Measurements from ENCODE around the gene ZSWIM8. TPM values are rescaled to one million over a fixed set of nuclear protein-coding genes. Genes with fewer than 3 reads are reported as not detected.
"Not testable (repeated sequence)": the region's sequence is repeated elsewhere in the genome, so short reads cannot be mapped to it uniquely, and the experiment has no call there.

The ZSWIM8 gene, protein sequence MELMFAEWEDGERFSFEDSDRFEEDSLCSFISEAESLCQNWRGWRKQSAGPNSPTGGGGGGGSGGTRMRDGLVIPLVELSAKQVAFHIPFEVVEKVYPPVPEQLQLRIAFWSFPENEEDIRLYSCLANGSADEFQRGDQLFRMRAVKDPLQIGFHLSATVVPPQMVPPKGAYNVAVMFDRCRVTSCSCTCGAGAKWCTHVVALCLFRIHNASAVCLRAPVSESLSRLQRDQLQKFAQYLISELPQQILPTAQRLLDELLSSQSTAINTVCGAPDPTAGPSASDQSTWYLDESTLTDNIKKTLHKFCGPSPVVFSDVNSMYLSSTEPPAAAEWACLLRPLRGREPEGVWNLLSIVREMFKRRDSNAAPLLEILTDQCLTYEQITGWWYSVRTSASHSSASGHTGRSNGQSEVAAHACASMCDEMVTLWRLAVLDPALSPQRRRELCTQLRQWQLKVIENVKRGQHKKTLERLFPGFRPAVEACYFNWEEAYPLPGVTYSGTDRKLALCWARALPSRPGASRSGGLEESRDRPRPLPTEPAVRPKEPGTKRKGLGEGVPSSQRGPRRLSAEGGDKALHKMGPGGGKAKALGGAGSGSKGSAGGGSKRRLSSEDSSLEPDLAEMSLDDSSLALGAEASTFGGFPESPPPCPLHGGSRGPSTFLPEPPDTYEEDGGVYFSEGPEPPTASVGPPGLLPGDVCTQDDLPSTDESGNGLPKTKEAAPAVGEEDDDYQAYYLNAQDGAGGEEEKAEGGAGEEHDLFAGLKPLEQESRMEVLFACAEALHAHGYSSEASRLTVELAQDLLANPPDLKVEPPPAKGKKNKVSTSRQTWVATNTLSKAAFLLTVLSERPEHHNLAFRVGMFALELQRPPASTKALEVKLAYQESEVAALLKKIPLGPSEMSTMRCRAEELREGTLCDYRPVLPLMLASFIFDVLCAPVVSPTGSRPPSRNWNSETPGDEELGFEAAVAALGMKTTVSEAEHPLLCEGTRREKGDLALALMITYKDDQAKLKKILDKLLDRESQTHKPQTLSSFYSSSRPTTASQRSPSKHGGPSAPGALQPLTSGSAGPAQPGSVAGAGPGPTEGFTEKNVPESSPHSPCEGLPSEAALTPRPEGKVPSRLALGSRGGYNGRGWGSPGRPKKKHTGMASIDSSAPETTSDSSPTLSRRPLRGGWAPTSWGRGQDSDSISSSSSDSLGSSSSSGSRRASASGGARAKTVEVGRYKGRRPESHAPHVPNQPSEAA (N-terminal part only)
- polyA plus RNA-seq (2012; ENCODE audit: insufficient read depth, insufficient read length): 28.1 TPM

DNA sequence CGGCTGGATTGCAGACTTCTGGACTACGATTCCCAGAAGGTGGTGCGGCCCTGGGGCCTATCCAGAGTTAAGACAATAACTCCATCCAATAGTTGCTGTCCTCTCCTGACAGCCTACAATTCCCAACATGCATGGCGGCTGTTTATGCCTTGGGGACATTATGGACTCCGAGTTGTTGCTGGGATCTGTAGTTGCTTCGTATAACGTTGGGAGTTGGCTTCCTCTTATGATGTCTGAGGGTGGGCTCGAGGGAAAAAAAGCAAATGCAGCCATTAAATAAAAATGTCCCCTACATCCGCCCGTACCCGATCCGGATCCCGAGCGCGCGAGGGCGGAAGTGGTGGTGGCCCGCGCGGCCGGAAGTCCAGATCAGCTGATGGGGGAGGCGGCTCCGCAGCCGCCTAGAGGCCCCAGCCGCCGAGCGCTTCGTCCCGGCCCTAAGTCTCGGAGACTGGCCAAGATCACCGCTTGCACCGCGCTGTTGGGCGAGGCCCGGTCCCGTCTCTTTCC is at the start of gene ZSWIM8:
Gene ZSWIM8, plus strand, starts transcription at position 396 of the 510 bp plus-strand sequence. CDS start 273 bp downstream, outside the sequence.
- peak; percentile 91 for DNase-seq (ENCODE audit: low read depth, low spot score)
- H3K4me3 ChIP-seq (ENCODE audit: low read length): peak within 1 kb of the TSS; percentile 77

DNA sequence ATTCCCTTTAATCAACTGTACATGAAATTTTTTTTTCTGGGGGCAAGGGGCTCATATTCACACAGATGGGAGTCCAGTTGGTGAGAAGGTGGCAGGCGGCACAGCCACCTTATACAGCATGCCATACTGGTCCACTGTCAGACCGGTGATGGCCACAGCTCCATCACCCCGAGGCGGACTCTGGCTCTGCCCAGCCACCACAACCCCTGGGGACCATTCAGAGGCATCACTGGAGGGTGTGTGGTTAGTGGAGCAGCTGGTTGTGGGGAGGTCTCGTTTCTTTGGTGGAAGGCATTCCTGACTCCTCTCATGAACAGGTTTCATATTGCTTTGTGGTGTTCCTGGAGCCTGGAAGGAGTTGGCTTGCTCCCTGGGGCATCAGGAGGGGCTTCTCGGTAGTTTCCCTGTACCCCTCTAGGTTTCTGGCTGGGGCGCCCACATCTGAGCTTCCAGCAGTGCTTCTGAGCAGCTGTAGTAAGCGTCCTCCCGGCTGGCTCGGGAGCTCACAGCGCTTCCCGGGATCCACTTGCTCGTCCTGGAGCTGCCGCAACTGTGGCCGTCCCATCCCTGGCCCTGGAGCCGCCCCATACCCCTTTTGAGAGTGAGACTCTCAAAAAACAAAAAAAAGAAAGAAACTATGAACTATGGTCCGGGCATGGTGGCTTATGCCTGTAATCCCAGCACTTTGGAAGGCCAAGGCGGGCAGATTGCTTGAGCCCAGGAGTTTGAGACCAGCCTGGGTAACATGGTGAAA is 44.7 kb upstream of the ZSWIM8 start:
- not testable (repeated sequence) for H3K4me3 ChIP-seq (ENCODE audit: low read length); DNase-seq (ENCODE audit: low read depth, low spot score)

DNA sequence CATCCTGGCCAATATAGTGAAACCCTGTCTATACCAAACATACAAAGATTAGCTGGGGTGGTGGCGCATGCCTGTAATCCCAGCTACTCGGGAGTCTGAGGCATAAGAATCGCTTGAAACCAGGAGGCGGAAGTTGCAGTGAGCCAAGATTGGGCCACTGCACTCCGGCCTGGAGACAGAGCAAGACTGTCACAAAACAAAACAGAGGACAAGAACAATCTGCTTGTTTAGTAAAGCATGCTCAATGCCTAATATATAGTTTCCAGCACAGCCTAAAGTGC is 43.0 kb upstream of the ZSWIM8 start:
- no peak overlapping the region for H3K4me3 ChIP-seq (ENCODE audit: low read length)
- no peak for DNase-seq (ENCODE audit: low read depth, low spot score)

DNA sequence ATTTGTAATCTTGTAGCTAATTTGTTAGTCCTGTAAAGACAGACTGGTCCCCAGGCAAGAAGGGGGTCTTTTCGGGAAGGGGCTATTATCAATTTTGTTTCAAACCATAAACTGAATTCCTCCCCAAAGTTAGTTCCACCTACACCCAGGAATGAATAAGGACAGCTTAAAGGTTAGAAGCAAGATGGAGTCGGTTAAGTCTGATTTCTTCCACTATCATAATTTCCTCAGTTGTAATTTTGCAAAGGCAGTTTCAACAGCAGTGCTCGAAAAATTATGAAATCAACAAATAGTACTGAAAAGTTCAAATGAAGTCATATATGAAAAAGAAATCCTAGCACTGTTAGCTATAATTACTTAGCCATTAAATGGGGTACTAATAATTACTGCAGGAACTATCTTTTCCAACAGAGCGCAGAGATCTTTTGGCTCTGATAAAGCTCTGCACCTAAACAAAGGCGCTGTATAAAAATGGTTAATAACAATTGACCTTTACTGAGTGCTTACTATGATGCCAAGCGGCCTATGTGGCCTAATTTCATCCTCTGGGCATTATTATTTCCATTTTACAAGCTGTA is 42.0 kb upstream of the ZSWIM8 start:
- DNase-seq (ENCODE audit: low read depth, low spot score): no peak
- H3K4me3 ChIP-seq (ENCODE audit: low read length): peak overlapping the region; percentile 77

DNA sequence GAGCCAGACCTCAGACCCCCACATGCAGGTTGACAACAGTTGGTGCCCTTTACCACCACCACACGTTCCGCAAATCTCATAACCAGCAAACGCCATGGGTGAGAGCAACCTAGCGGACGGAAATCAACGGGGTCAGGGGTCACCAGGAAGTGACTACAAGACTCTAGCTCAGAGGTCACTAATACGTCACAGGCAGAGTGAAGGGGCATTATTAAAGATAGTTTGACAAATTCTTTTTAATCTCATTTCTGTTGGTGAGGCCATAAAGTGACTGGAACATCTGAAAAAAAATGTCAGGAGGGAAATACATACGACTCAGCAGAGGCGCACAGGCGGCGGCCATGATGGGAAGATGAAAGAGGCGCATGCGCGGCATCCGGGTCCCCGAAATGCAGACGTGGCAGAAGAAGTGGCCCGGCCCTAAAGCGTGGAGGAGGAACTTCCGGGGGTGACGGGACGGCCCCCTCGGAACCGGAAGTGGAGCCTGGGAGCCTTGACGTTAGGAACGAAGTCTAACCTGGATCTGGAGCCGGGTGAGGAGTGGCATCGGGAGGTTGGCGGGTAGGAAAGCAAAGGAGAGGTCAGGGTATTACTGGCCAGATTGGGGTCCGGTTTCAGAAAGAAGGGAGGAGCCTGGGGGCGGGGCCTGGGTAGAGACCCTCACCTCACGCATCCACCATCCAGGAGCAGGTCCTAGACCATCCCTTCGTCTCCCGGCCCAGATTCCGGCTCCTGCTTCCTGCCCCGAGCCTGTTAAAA is 41.3 kb upstream of the ZSWIM8 start, which contains the start of gene SEC24C:
Gene SEC24C, plus strand, starts transcription at position 468 of the 759 bp plus-strand sequence. CDS start 2,461 bp downstream, outside the sequence.
- peak; percentile 92 for DNase-seq (ENCODE audit: low read depth, low spot score)
- H3K4me3 ChIP-seq (ENCODE audit: low read length): peak within 1 kb of the TSS; percentile 77

DNA sequence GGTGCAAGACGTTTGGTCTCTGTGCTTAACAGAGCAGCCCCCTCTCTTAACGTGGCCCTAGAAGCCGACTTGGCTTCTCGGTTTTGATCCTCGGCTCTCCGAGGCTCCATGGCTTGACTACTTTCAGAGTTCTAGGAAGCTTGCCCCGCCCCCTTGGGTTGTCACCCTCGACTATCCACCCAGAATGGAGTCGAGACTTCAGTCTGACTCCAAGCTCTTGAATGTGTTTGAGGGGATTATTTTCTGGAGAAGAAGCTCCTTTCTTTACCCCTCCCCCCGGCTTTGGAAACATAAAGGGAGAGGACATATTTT is 40.8 kb upstream of the ZSWIM8 start:
- no peak for DNase-seq (ENCODE audit: low read depth, low spot score)
- H3K4me3 ChIP-seq (ENCODE audit: low read length): peak overlapping the region; percentile 77

DNA sequence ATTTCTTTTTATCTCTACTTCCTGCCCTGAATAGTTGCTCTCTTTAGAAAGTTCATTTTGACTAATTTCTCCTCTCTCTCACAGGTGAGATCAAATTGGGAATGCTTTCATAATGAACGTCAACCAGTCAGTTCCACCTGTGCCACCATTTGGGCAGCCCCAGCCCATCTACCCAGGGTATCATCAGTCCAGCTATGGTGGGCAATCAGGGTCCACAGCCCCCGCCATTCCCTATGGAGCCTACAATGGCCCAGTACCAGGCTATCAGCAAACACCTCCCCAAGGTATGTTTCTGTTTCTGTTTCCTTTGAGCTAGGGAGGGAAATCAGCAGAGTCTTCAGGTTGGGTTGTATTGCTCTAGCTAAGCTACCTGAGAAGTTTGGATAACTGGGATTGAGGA is 38.7 kb upstream of the ZSWIM8 start:
- DNase-seq (ENCODE audit: low read depth, low spot score): no peak
- no peak overlapping the region for H3K4me3 ChIP-seq (ENCODE audit: low read length)

DNA sequence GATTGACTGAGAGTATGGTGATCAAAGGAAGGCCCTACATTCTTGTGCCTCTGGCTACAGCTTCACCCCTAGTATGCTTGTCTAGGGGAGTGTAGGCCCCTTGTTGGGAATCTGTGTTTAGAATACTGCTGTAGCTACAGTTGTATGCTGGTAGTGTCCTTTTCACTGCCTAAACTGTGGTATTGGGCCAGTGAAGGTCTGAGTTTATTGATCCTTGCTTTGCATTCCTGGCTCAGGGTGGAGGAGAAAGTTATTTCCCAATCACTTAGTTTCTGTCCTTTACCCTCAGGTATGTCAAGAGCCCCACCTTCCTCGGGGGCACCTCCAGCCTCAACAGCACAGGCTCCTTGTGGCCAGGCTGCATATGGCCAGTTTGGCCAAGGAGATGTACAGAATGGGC is 34.6 kb upstream of the ZSWIM8 start:
- no peak overlapping the region for H3K4me3 ChIP-seq (ENCODE audit: low read length)
- no peak for DNase-seq (ENCODE audit: low read depth, low spot score)

DNA sequence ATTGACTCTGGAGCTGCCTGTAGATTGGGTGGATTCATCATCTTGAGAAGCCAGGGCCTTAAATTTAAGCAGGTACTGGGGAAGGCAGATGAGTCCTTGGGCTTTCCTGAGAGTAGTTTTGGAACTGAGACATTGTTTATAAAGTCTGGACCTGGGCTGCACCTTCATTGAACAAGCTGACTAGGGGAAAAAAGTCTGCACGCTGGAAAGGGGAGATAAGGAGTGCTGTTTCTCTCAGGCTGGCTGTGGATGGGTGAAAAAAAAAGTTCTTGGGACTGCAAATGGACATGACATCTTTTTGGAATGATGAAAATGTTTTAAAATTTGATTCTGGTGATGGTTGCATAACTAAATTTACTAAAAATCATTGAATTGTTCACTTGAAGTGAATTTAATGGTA is 29.2 kb upstream of the ZSWIM8 start:
- no peak for DNase-seq (ENCODE audit: low read depth, low spot score)
- H3K4me3 ChIP-seq (ENCODE audit: low read length): no peak overlapping the region

DNA sequence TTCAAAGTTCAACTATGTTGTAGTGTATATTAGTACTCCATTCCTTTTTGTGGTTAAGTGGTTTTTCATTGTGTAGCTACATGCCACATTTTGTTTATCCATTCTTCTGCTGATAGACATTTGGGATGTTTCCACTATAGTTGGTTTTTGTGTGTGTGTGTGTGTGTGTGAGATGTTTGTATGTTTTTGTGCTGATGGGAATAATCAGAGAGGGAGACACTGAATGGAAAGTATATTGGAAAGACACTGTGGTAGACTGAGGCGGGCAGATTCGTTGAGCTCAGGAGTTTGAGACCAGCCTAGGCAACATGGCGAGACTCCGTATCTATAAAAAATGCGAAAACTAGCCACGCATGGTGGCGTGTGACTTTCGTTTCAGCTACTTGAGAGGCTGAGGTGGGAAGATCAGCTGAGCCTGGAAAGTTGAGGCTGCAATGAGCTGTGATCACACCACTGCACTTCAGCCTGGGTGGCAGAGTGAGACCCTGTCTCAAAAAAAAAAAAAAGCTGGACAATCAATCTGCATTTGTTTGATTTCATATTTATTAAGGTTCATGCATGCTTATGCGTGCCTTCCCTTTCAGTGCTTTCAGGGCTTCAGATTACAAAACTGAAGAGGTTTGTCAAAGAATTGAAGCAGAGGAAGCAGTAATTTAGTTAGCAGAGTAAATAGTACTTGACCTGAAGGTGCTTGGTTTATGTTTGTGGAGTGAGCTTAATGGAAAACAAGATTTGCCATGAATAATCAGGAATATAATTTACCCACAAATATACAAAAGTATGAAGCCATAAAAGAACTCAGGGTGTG is 26.5 kb upstream of the ZSWIM8 start:
- DNase-seq (ENCODE audit: low read depth, low spot score): no peak
- no peak overlapping the region for H3K4me3 ChIP-seq (ENCODE audit: low read length)

DNA sequence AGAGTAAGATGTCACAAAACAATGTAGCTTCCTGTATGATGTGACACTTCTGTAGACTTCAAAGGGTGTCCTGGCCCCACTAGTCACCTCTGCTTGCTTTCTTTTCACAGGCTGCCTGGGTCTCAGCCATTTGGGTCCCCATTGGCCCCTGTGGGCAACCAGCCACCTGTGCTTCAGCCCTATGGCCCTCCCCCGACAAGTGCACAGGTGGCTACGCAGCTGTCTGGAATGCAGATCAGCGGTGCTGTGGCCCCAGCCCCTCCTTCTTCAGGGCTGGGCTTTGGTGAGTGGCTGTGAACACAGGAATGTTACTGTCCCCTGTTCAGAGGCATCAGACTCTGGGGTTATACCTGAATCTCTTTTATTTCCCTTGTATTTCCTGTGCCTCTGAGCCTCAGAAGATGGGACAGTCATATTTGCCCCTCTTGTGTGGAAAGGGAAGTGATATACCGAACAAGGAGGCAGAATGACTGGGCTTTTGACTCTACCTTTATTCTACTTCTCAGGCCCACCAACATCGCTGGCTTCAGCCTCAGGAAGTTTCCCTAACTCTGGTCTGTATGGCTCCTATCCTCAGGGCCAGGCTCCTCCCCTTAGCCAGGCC is 25.8 kb upstream of the ZSWIM8 start:
- H3K4me3 ChIP-seq (ENCODE audit: low read length): no peak overlapping the region
- DNase-seq (ENCODE audit: low read depth, low spot score): peak; percentile 44

DNA sequence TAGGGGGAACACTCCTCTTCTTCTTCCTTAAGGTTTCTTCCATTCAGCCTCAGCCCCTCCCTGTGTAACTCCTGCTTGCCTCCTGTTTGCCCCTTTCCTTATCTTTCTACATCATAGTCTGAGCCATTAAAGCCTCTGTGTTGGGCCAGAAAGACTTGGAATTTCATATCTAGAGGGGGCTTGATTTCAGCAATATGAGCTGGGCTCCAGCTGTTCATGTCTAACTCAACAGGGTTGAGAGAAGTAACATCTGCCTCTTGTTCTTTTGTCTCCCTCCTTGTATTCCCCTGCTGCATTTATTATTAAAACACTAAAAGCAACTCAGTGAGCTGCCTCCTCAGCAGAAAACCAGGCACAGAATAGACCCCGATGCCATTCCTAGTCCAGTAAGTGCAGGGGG is 23.6 kb upstream of the ZSWIM8 start:
- no peak for DNase-seq (ENCODE audit: low read depth, low spot score)
- no peak overlapping the region for H3K4me3 ChIP-seq (ENCODE audit: low read length)

DNA sequence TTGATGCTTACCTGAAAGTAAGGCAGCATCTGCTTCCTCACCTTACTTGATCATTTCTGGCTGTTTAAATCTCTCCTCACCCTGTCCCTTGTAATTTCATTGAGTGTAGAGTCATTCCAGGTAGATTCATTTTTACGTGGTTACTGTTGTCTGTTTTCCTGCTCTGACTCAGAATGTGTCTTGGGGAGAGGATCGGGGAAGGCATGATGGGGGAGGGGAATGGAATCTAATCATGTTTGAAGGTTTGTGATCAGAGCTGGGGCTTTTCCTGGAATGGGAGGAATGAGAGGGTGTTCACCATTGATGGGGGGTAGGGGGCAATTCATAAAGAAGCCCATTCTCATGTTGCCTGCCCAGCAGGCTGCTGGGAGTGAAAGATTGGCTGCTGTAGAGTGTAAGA is 22.5 kb upstream of the ZSWIM8 start:
- no peak overlapping the region for H3K4me3 ChIP-seq (ENCODE audit: low read length)
- DNase-seq (ENCODE audit: low read depth, low spot score): no peak

DNA sequence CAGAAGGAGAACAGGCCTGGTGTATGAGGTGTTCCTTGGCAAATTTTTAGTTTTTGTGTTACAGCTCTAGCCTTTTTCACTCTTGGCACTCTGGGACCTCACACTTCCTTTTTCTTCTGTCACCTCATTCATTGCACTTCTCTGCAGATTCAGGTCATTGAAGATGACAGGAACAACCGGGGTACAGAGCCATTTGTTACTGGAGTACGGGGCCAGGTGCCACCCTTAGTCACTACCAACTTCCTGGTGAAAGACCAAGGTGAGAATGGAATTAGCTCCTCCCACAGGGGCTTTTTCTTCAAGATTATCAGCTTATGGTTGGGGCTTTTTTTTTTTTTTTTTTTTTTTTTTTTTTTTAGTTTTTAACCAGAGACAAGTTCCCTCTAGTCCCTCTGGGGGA is 22.1 kb upstream of the ZSWIM8 start:
- no peak overlapping the region for H3K4me3 ChIP-seq (ENCODE audit: low read length)
- DNase-seq (ENCODE audit: low read depth, low spot score): no peak

DNA sequence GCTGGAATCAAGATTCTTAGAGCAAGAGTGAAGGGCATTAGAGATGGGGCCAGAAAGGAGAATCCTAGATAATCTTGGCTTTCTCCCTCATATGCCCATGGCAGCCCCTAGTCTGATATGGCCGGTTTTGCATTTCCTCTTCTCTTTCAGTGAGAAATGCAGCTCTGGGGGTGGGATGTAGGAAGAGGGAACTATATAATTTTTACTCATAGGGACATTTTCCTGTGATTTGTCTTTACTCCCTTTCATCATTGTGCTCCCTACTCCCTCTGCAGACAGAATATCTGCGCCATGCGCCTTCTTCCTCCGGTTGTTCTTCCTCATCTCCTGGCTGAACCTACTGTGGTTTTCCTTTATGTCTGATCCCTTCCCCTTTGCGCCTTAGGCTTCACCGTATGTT is 20.3 kb upstream of the ZSWIM8 start:
- DNase-seq (ENCODE audit: low read depth, low spot score): no peak
- H3K4me3 ChIP-seq (ENCODE audit: low read length): no peak overlapping the region

DNA sequence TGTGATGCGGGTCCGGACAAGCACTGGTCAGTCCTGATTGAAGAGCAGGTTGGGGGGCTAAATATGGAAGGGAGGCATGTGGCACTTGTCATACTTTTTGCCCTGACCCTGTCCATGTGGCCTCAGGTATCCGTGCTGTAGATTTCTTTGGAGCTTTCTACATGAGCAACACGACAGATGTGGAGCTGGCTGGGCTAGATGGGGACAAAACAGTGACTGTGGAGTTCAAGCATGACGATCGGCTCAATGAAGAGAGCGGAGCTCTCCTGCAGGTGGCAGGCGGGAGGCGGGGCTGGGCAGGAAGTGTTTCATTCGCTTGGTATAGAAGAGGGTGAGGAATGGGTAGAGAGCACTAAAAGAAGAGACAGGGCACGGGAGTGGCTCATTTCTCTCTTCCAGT is 16.5 kb upstream of the ZSWIM8 start:
- peak; percentile 71 for DNase-seq (ENCODE audit: low read depth, low spot score)

DNA sequence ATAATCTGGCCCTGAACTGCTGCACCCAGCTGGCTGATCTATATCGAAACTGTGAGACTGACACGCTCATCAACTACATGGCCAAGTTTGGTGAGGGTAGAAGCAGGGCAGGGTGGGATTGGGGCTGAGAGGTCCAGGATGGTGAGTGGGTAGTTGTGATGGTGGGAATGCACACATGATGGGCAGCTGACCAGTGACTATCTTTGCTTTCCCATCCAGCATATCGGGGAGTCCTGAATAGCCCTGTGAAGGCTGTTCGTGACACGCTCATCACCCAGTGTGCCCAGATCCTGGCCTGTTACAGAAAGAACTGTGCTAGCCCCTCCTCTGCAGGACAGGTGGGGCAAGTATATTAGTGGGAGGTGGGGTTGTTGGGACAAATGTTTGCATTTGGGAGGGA is 16.0 kb upstream of the ZSWIM8 start:
- no peak for DNase-seq (ENCODE audit: low read depth, low spot score)
- H3K4me3 ChIP-seq (ENCODE audit: low read length): no peak overlapping the region

More for the DNA sequence above, 16.5 kb upstream of the ZSWIM8 start:
- no peak overlapping the region for H3K4me3 ChIP-seq (ENCODE audit: low read length)

Data from Jurkat, Clone E6-1 (cell line).